Body of pancreas (tissue), 4 donors: ENCODE measurements around the gene NSL1. TPM values are rescaled to one million over a fixed set of nuclear protein-coding genes. Genes with fewer than 3 reads are reported as not detected.
A peak's percentile ranks its signal among the peaks of the same experiment; 100 is the strongest.

Experiments
- ATAC-seq: fragments of 150-250 bp; one replicate; pipeline ENCODE4 v1.9.1; 2016
- DNase-seq, 4 donors: peaks; one replicate each; pipeline ENCODE4 v3.0.0-alpha.2; 2019
- H3K27ac ChIP-seq, 4 donors: fragments of 200-600 bp; sonication (generic); 1 replicate in 3 of 4; 2 replicates in 1 of 4; pipeline versions ENCODE4 v1.5.1 to v1.6.1; 2016 to 2019; ENCODE audit warnings: mild to moderate bottlenecking in 1 of 4, mixed read lengths in 1 of 4, moderate library complexity in 1 of 4
- H3K27me3 ChIP-seq, 2 donors: fragments of 200-600 bp; sonication (generic); one replicate each; pipeline ENCODE4 v1.6.0; 2016; ENCODE audit warnings: mild to moderate bottlenecking in 1 of 2
- H3K36me3 ChIP-seq, 2 donors: fragments of 200-600 bp; sonication (generic); replicated peaks in 1 of 2; 2 replicates each; pipeline ENCODE4 v1.5.1; 2016; ENCODE audit warnings: low read depth in 2 of 2; ENCODE audit not compliant: insufficient read depth in 1 of 2
- H3K4me1 ChIP-seq: fragments of 200-600 bp; sonication (generic); one replicate; pipeline ENCODE4 v1.6.0; 2016
- H3K4me3 ChIP-seq, 2 donors: fragments of 200-600 bp; sonication (generic); 1 replicate in 1 of 2; 2 replicates in 1 of 2; pipeline ENCODE4 v1.5.1; 2016 to 2019
- H3K9me3 ChIP-seq, 3 donors: fragments of 200-600 bp; sonication (generic); 1 replicate in 2 of 3; 2 replicates in 1 of 3; pipeline ENCODE4 v1.5.1; 2016
- POLR2A ChIP-seq, 3 donors: fragments of 450-650 bp; IDR thresholded peaks; one replicate each; pipeline ENCODE4 v1.6.1; 2016; ENCODE audit warnings: antibody characterized with exemption in 3 of 3, mild to moderate bottlenecking in 2 of 3
- WGBS, 2 donors: methylation state at CpG; one replicate each; pipeline ENCODE4 v1.1.5; 2017; 5-methylcytosine and 5-hydroxymethylcytosine counted together
- intact Hi-C: fragments of 100-400 bp; cut with DNase I; formaldehyde crosslinking; loops from one replicate; pipeline ENCODE4 v1.15.1; 2023
- total RNA-seq, 2 donors: library from RNA; depleted of rRNA; stranded (reverse); fragments of >200 nt; gene quantifications; one replicate each; pipeline ENCODE4 v1.1.0, GENCODE V29; 2016
- TF ChIP-seq, protein P1 (sequence below), 7 experiments: fragments of 450-650 bp in 4 of 7; fragments of 200-600 bp in 3 of 7; sonication (generic) in 3 of 7; IDR thresholded peaks; one replicate each; pipeline ENCODE4 v1.5.1; 2016 to 2019; ENCODE audit warnings: antibody characterized with exemption in 7 of 7

Gene NSL1
- total RNA-seq, 2 donors from 2014 or later = 13.8 to 35.8 TPM

DNA sequence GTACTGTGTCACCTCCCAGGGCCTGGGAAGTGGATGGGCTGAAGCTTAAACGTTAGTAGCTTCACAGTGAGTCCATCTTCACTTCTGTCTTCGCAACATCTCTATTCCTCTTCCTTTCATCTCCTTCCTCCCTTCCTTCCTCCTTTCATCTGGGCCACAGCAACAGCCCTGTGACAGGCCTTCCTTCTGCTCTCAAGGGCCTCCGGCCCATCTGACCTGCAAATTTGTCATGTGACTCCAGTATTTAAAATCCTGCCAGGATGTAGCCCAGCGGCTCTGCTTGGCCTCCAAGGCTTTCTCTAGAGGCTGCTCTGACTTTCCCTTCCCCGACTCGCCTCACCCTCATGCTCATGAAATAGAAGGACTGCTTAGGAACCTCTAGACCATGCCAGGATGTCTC lies 81.0 kb downstream of the NSL1 start:
- Histone ChIP-seq H3K9me3 (no peaks in the 10 kb centered on the region), H3K4me1 (no peaks in the 10 kb centered on the region), H3K4me3 (no peak overlapping the region), H3K27me3 (no peaks in the 10 kb centered on the region), H3K36me3 (no peaks in the 10 kb centered on the region), H3K27ac (no peak overlapping the region)
- 52 to 72% methylated on average over 6 of the region's 6 CpGs for WGBS, 2 donors
- ATAC-seq = no peak
- intact Hi-C loops = no loop called here
- DNase-seq = no peak
- no peak for TF ChIP-seq POLR2A (IDR thresholded peaks at IDR 0.05)

DNA sequence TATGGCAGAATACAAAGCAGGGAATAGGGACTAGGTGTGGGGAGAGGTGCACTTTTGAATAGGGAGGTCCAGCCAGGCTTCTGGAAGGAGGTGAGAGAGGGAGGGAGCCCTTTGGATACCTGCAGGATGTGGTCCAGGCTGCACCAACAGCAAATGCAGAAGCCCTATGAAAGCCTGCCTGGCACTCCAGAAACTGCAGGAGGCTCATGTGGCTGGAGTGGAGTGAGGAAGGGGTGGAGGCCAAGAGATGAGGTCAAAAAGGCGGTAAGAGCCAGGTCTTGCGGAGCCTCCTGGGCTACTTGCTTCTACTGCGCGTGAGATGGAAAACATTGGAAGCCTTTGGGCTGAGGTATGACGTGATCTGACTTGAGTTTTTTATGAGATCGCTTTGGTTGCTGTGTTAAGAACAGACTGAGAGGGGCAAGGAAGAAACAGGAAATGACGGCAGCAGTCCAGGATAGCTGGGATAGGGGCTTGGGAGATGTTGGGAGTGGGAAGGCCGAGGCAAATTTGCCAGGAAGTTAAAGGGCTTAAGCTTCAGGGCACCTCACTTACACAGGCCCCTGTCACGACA lies 87.5 kb downstream of the NSL1 start:
- no peak overlapping the region for H3K27ac ChIP-seq
- intact Hi-C loops = no loop called here
- no peak overlapping the region for H3K4me3 ChIP-seq
- H3K9me3 ChIP-seq = no peaks in the 10 kb centered on the region
- ATAC-seq (no peak), DNase-seq (no peak)
- no peaks in the 10 kb centered on the region for H3K27me3 ChIP-seq
- WGBS, 2 donors = 72 to 83% methylated on average over 9 of the region's 9 CpGs
- TF ChIP-seq POLR2A (IDR thresholded peaks at IDR 0.05) = no peak
- TF ChIP-seq, protein P1, sequence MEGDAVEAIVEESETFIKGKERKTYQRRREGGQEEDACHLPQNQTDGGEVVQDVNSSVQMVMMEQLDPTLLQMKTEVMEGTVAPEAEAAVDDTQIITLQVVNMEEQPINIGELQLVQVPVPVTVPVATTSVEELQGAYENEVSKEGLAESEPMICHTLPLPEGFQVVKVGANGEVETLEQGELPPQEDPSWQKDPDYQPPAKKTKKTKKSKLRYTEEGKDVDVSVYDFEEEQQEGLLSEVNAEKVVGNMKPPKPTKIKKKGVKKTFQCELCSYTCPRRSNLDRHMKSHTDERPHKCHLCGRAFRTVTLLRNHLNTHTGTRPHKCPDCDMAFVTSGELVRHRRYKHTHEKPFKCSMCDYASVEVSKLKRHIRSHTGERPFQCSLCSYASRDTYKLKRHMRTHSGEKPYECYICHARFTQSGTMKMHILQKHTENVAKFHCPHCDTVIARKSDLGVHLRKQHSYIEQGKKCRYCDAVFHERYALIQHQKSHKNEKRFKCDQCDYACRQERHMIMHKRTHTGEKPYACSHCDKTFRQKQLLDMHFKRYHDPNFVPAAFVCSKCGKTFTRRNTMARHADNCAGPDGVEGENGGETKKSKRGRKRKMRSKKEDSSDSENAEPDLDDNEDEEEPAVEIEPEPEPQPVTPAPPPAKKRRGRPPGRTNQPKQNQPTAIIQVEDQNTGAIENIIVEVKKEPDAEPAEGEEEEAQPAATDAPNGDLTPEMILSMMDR (IDR thresholded peaks at IDR 0.05) = no peak
- H3K4me1 ChIP-seq = peaks cover 21% of the 10 kb centered on the region
- H3K36me3 ChIP-seq = no peaks in the 10 kb centered on the region

DNA sequence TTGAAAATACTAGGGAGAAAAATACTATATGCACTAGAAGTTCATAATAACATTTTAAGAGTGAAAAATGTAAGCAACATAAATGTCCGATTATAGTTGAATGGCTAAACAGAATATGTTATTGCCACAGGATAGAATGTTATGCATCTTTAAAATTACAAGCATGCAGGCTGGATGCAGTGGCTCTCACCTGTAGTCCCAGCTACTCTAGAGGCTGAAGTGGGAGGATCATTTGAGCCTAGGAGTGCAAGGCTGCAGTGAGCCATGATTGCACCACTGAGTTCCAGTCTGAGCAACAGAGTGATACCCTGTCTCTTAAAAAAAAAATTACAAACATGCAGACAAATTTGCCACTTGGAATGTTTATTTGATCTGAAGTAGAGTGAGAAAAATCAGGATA lies 88.9 kb downstream of the NSL1 start:
- TF ChIP-seq, protein P1 (IDR thresholded peaks at IDR 0.05) = no peak
- no peak for TF ChIP-seq POLR2A (IDR thresholded peaks at IDR 0.05)
- Histone ChIP-seq H3K36me3 (no peaks in the 10 kb centered on the region), H3K27ac (no peak overlapping the region), H3K4me1 (peaks cover 31% of the 10 kb centered on the region), H3K4me3 (no peak overlapping the region), H3K27me3 (no peaks in the 10 kb centered on the region), H3K9me3 (no peaks in the 10 kb centered on the region)
- WGBS, 2 donors = 32 to 38% methylated on average over 1 of the region's 1 CpG
- intact Hi-C loops = no loop called here
- no peak for ATAC-seq
- DNase-seq = no peak

DNA sequence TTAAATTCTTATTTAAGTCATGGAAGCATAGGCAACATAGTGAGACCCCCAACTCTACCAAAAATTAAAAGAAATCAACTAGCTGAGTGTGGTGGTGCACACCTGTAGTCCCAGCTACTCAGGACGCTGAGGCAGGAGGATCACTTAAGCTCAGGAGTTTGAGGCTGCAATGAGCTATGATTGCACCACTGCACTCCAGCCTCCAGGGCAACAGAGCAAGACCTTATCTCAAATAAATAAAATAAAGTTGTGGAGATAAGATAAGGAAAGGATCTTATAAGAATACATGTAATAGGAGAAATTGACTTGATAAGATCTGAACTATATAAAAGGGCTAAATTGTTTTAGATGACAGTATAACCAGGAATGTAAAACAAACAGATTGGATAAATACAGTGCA lies 89.7 kb downstream of the NSL1 start:
- H3K9me3 ChIP-seq = no peaks in the 10 kb centered on the region
- peaks cover 0 to 3% of the 10 kb centered on the region in 2 donors for H3K27me3 ChIP-seq
- whole genome bisulfite sequencing, 2 donors = 53 to 61% methylated on average over 1 of the region's 1 CpG
- ATAC-seq (no peak), DNase-seq (no peak)
- no peak overlapping the region for H3K4me3 ChIP-seq
- H3K36me3 ChIP-seq = no peaks in the 10 kb centered on the region
- intact Hi-C loops = no loop called here
- peaks cover 31% of the 10 kb centered on the region for H3K4me1 ChIP-seq
- TF ChIP-seq, protein P1 (IDR thresholded peaks at IDR 0.05) = no peak
- no peak for TF ChIP-seq POLR2A (IDR thresholded peaks at IDR 0.05)
- H3K27ac ChIP-seq = no peak overlapping the region

DNA sequence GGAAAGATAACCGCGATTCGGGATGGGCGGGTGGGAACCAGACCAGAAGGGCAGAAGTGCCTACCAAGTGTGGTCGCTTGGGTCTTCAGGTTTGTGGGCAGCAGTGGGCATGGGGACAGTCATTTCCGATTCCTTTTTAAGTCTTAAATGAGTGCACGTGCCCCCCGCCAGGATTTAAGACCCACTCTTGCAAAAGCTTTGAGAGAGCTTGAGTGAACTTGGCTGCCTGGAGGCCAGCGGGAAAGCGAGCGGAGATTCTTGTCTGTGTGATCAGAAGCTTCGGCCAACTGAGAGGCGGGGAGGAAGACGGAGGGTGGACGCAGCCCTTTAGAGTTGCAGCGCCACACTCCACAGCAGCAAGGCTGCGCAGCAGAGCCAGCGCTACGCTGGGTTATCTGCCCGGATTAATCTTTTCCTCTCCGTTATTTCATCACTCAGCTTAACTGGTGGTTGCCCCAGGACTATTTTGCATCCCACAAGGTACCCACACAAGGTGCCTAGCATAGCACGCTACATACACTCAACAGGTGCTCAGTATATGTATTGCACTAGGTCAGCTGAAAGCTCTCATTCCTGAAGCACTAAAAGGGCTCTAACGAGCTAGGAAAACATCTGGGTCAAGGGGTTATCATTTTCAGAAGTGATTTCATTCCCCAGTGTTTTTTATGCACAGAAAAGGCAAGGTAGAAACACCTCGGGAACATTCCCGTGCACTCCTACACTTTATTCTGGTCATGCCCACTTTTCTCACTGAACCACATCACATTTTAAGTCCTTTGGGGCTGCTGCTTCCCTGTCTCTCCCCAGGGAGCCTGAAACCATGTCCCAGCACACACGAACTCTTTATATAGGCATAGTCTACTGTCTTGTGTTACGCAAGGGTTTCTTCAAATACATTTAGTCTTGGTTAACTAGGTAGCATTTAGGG lies 90.4 kb downstream of the NSL1 start:
- Histone ChIP-seq H3K9me3 (no peaks in the 10 kb centered on the region), H3K4me1 (peaks cover 31% of the 10 kb centered on the region), H3K27ac (no peak overlapping the region), H3K27me3 (peaks cover 0 to 10% of the 10 kb centered on the region in 2 donors), H3K4me3 (no peak overlapping the region), H3K36me3 (no peaks in the 10 kb centered on the region)
- intact Hi-C loops = no loop called here
- TF ChIP-seq POLR2A (IDR thresholded peaks at IDR 0.05) = no peak
- TF ChIP-seq, protein P1 (IDR thresholded peaks at IDR 0.05) = peak in 1 of 7 experiments; percentile 4
- 7 to 8% methylated on average over 21 to 27 of the region's 27 CpGs for whole genome bisulfite sequencing, 2 donors
- DNase-seq (peak; percentile 21 to 52 (median 36)), ATAC-seq (peak; percentile 31)
